GM19035 (cell line): ENCODE results near the gene PTPRG.
"Not testable (repeated sequence)": the region's sequence is repeated elsewhere in the genome, so short reads cannot be mapped to it uniquely, and the experiment has no call there.

Source experiments
- ATAC-seq: cut with Tn5 transposase; IDR thresholded peaks from one replicate; pipeline ENCODE4 v1.9.1; 2021; ENCODE audit not compliant: unreplicated experiment

Gene PTPRG

DNA sequence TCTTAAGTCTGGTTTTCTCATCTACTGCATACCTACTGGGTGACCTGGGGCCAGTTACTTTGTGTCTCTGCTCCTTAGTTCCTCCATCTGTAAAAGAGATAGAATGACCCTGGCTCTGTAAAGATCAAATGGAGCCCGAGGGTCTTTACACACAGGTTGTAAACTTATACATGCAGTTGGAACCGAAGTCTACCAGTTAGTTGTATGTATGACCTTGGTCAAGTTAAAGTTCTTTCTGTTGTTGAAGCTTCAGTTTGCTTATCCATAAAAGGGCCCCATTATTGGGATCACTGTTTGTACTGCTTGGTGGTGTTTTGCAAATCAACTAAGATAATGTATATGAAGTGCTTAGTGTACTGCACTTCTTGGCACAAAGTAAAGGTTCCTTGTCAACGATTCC is 186.9 kb downstream of the PTPRG start:
- no peak for ATAC-seq

DNA sequence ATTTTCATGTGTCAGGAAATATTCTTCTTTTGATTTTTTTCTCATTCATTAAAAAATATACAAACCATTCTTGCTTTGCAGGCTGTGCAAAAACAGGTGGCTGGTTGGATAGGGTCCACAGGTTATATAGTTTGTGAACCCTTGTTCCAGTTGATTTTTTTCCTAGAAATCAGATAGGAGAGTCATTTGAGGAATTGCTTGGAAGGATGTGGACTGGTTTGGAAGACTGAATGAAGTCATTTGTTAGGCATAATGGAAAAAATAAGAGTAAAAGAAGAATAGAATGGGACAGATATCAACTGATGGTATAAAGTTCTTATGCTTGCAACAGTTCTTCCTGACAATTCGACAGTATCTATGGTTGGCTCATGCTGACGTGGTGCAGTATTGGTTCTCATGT is 189.4 kb downstream of the PTPRG start:
- ATAC-seq = no peak

DNA sequence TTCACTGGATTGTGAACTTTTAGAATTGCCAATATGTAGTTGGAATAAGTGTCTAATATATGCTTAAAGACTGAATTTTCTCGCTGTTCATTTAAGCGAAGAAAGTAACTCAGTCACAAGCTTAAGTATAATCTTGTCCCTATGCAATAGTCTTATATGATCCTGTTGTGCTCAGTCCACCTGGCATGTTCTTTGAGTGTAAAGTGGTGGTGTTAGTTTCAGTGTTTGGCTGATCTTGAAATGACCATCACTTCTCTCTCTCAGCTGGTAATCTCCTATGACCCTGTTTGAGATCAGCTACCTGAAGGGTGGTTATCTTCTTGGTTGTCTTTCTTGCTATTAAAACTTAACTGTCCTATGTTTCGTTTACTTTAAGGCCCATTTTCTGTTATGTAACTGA is 197.5 kb downstream of the PTPRG start:
- no peak for ATAC-seq

DNA sequence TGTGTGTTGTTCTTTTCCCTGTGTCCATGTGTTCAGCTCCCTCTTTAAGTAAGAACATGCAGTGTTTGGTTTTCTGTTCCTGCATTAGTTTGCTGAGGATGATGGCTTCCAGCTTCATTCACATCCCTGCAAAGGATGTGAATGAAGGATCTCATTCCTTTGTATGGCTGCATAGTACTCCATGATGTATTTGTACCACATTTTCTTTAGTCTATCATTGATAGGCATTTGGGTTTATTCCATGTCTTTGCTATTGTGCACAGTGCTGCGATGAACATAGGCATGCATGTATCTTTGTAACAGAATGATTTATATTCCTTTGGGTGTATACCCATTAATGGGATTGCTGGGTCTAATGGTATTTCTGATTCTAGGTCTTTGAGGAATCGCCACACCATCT is 199.4 kb downstream of the PTPRG start:
- ATAC-seq = not testable (repeated sequence)

DNA sequence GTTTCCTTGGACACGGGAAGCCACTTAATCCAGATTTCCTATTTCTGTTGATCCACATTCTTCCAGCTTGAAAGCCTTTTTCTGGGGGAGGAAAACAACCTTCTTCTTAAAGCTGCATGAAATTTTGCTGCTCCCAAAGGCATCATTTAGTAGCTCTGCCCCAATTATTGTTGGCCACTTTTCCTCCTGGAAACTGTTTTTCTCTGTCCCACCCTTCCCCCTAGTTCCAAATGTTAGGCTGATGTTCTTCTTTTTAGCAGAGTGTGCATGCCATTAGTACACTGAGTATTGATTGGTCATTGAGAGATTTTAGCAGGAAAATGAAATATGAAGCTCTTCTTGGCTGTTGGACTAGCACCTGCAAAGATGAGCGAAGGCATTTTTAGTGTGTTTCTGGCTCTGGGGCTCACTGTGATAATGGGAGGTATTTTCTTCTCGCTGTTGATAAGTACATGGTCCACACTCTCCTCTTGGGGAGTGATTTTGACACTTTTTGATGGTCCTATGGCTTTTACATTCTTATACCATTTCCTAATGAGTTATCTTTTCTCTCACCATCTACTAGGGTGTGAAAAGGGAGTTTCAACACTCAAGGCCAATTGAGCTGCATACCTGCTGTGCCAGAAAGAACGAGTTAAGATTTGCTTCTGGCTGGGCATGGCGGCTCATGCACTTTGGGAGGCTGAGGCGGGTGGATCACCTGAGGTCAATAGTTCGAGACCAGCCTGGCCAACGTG is 200.5 kb downstream of the PTPRG start:
- no peak for ATAC-seq

DNA sequence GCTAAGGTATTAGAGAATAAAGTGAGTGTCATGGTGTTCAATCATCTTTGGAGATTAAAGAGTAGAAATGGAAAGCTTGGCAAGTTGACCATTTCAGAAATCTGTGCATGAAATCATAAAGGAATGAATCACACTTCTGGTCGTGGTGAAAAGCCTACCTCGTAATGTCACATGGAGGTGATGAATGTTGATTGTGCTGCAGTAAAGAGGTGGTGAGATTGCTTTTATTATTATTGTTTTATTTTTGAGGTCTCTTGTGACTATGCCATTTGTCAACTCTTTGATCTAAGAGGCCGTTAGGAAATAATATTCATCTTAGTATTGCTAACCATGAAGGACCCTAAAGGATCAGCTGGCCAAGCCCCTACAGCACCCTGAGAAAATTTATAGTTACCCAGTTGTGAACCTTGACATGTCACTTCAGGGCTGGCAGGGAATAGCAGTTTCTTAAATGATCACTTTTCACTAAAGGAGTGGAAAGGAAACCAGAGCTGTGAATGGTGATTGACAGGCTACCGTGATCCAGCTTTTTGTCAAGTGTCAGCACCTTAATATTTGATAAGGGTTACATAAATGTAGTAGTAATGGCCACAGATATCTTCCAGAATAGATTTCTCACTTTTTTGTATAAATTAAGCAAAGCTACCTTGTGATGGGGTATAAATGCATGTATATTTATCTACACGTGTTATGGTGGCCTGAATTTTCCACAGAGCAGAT is 203.9 kb downstream of the PTPRG start:
- ATAC-seq = no peak

DNA sequence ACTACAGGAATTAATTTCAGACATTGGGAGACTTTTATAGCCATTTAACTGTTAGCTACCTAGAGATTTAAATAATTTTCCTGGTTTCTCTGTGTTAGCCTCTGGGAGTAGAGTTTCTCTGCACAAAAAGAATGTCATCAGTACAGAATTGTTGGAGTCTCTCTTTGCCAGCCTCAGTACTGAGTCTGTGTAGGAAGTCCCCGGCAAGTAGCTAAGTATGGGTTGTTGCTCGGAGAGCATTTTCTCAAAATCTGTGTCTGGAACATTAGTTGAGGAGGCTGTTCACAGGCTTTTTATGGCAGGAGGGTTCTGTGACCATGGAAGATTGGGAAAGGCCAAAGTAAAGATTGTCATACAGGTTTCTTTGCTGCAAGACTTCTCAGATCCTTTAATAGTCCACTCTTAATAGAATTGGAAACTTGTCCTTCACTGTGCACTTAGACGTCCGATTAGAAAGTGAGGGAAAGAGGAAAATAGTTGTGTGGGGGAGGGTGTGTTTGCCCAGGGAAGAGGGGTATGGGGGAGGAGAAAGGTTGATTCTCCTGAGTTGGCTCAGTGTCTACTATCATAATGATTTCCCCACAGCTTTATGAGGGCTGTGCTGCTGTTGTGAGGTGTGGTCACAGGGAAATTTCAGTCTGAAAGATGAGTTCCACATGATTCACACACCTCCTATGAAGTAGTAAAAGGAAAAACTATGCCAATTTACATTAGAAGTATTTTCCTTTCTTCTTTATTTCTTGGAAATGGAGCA is 207.1 kb downstream of the PTPRG start:
- ATAC-seq = no peak

DNA sequence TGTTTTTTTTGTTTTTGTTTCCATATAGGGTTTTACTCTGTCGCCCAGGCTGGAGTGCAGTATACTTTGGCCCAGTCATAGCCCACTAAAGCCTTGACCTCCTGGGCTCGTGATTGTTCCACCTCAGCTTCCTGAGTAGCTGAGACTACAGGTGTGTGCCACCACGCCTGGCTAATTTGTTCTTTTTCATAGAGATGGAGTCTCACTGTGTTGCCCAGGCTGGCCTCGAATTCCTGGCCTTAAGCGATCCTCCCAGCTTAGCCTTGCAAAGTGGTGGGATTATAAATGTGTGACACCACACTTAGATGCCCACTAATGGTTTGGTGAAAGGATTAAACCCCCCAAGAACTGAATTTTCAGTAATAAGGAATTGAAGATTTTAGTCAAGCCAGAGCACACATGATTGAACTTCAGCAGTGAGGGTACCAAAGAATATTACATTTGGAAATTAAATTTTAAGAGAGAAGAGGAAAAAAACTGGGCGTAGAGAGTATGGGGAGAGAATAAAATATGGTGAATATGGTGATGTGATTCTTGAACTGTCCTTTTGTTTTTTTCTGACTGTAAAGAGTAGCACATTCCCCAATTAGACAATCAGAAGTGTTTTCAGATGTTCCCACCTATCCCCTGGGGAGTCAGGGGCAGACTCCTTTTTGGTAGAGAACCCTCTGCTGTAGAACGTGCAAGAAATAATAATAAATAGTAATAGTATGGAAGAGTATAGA is 208.1 kb downstream of the PTPRG start:
- no peak for ATAC-seq

DNA sequence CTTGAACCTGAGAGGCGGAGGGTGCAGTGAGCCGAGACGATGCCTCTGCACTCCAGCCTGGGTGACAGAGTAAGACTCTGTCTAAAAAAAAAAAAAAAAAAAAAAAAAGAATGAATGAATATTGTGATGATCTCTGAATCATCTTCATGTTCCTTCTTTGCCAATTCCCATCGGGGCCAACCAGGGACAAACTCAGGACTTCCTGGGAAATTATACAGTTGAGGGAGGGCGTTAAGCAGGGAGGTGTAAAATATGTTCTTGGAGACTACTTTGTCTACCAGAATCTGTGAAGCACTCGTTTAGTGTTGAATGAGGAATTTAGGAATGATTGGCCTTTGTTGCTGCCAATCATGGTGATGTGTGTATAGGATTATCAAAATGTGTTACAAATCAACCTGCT is 210.6 kb downstream of the PTPRG start:
- ATAC-seq = no peak

DNA sequence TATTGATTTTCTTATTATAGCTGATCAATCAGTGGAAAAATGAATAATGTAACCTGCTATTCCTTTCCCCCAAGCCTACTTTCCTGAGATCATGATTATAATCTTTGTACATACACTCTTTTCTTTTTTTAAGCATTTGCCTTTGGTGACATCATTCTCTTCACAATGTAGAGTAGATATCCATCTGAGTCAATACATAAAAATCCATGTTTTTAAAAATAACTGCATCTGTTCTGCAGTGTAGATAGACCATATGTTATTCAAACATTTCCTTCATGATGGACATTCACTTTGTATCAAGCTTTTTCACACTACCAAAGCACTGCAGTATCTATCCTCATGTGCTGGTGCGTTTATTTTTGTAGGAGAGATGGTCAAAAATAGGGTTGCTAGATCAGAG is 211.1 kb downstream of the PTPRG start:
- no peak for ATAC-seq

DNA sequence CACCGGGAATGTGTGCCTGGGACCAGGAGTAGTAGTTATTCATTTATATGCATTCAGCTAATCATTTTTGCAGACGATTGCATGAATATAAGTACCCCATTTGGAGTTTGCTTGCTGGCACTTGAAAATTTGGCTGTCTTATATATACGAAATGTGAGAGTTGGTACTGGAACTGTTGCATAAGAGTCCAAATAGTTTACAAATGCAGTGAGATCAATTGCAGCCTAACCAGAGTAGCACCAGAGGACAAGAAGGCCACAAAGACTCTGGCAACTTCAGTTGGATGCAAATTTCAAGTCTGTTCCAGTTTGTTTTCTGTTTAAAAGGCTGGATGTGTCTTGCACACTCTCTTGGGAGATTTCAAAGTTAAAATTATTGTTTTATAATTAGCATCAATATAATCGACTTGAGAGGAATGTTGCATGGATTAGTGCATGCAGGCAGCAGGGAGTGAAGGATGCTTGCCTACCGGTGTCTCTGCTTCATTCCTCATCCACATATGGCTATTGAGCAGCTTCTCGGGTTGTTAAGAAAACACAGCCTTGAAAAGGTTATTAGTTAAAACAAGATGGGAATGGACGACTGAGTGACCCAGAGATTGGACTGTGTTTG is 213.0 kb downstream of the PTPRG start:
- no peak for ATAC-seq

DNA sequence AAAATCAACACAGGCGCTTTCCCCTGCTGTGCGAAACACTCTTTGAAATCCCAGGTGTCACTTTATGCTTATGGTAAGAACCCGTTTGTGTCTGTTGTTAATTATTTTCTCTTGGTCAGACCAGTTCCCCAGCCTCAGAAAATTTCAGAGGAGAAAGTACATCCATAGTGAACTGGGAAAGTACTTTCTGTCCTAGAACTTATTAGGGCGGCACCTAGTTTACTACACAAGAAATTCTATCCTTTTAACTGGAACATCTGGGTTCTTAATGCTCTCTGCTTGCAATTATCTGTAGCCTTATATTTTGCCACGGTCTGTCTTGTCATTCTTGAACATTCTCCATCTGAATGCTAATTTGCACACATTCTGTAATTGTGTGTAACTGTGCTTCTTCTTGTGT is 215.0 kb downstream of the PTPRG start:
- no peak for ATAC-seq

DNA sequence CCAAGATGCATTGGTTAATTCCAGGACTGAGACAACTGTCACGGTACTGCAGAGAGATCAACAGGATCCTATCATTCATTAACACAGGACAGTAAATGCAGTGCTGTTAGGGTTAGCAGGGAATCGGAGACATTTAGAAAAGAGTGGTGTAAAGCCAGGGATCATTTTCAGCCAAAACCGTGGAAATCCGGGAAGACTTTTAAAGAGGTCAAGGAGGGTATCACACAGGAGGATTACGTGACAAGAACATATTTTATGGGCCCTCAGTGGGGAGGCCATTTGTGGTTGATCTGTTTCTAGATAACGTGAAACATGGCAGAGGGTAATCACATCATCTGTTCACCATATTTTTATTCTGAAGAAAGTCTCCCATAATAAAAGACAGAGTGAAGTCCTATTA is 216.1 kb downstream of the PTPRG start:
- ATAC-seq = no peak

DNA sequence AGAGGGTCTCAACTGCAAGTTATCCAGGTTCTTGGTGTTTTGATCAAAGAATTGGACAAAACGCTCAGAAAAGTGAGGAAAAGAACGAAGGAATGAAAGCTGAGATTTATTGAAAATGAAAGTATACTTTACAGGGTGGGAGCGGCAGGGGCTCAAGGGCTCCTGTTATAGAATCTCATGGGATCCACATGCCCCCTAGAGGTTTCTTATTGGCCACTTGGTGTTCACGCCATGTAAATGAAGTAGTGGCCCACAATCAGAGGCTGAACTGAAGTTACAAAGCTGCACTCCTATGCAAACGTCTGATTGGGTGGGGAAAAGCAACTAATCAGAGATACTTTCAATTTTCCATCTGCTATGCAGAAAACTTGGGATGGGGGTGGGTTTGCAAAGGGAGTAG is 216.7 kb downstream of the PTPRG start:
- no peak for ATAC-seq

DNA sequence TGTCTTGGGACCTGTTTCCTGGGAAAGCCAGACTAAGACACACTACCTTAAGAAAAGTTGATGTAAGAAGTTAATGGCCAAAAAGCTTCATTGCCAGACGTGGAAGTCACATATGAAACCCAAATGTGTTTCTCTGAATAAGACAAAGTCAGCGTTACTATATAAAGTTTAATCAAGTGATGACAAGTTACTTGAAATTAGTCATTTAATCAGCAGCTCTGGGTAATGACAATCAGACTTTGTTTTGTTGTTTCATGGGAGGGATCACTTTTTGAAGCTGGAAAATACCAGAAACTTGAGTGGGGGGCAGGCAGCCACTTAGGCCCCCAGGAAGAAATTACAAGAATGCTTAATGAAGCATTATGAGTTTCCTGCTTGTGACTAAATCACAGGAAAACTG is 218.6 kb downstream of the PTPRG start:
- no peak for ATAC-seq

DNA sequence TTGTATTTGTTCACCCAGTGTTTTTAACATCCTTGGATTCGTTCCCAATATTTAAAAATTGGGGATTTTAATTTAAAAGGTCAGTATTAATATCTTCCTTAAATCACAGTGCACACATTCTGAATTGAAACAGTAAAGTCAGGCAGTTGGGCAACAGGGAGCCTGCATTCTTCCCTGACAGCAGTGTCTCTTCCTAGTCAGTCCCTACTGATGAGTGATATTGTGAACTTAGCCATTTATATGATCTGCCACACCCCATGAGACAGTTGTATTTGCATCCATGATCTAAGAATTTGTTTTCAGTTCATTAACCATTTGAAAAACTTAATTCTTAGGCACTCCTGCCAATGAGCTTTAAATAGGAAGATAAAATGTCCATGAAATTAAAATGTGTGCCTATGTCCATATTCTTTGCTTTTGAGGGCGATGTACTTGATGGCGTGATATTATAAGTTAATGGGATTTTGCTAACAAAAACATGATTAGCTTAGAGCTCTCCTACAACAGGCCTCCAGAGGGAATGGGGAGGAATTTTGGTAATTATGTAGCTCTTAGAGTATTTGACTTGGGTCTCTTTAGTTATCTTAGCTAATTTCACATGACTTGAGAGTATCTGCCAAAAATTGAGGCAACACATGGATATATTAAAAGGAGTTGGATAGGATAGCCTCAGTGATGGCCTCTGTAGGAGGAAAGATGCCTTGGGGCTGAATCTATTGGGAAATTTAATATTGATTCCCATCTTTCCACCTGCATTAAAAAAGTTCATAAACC is 219.3 kb downstream of the PTPRG start:
- no peak for ATAC-seq

DNA sequence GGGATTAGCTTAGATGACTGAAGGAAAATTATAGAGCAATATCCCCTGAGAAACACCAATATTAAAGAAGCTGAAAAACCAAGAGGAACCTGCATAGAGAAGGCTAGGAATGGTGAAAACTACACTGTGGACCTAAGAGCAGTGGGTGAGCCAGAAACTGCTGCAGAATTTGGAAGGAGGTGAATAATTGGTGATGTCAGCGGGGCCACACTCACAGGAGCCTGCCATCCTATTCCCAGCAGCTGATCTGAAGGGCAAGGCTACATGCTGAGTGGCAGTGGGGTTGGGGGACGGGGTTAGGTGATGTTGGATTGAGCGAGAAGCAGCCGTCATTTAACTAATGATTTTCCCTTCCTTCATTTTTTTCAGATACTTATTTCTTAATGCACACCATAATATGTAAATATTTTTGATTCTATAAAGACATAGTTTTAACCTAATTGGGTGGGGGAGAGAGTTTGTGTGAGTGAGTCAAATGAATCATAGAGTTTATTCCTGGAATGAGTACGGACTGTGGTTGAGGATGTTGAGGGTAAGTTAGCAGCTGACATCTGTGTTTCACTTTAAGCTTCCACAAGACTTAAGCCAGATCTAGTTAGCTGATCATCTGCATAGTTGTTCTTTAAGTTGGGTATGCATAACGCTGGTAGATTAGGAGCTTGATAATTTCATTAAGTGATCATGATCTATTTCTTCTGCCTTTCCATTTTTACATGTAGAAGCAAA is 222.8 kb downstream of the PTPRG start:
- ATAC-seq = no peak

DNA sequence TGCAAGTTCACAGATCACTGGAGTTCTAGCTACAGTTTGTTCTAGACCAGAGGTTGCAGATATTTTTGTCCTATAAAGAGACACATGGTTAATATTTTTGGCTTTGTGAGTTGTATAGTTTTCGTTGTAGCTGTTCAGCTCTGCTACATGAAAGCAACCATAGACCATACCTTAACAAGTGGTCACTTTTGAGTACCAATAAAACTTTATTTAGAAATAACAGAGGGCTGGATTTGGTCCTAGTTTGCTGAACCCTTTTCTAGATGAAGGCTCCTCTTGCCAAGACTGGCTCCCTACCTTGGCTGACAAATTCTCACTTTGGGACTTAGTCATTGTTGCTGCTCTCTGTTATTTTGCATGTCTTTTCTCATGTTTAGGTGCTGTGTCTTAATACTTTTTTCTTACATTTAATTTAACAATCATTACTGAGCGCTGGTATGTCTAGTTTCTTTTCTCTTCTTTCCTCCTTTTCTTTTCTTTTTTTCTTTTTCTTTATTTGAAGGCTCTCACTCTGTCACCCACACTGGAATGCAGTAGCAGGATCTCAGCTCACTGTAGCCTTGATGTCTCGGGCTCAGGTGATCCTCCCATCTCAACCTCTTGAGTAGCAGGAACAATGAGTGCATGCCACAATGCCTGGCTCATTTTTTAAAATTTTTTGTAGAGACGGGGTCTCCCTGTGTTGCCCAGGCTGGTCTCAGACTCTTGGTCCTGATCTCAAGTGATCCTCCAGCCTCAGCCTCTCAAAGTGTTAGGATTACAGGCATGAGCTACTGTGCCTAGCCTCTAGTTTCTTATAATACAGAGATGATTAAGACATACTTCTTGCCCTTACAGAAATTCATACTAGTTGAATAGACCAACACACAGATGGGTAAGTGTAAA is 227.5 kb downstream of the PTPRG start:
- no peak for ATAC-seq

DNA sequence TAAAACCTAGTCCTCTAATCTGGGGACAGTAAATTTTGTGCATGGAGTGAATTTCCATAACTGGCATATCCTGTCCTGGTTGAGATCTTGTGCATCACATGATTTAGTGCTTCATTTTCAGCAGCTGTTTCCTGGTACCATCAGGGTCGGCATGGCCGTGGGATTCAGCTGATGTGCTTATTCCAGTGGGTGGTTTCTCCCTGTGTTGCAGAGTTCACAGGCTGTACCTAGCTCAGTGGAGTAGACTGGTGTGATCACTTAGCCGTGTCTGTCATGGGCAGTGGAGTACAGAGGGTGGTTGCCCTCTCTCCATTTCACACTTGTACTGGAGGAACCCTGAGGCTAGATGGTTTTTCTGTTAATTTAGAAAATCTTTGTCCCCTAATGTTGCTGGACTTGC is 228.5 kb downstream of the PTPRG start:
- no peak for ATAC-seq
